GM19328 (cell line): ENCODE measurements around the gene CAMK2B.
"Not testable (repeated sequence)": the region's sequence is repeated elsewhere in the genome, so short reads cannot be mapped to it uniquely, and the experiment has no call there.

Experiments used
- ATAC-seq: cut with Tn5 transposase; IDR thresholded peaks from one replicate; pipeline ENCODE4 v1.9.1; 2021; ENCODE audit warnings: mild to moderate bottlenecking, moderate library complexity; ENCODE audit not compliant: unreplicated experiment

The CAMK2B gene

DNA sequence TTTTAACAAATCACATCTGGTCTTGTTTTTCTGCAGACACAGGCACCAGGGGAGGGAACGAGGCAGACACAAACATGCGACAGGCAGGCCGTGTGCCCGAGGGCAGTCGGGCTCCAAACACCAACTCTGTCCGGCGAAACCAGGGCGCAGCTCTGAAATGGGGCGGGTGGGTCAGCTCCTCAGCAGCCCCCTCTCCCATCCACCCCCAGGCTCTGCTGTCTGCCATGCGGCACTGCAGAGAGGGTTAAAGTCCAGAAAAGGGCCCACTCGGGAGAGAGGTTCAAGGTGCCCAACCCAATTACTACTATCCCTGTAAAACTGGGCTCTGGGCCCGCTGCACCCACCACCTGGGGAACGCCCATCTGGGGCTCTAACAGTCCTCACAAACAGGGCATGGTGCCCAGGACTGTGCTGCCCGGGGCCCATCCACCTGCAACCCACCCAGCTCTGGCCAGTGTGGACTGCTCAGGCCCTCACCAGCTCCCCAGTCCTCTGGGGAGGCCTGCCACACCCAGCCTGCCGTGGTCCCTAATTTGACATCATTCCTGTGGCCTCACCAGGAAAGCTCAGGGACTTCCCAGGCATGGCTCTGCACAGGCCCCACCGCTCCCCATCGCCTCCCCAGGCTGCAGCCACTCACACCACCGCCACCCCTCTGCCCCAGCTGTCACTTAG, 105.9 kb downstream of the CAMK2B start:
- ATAC-seq = no peak

DNA sequence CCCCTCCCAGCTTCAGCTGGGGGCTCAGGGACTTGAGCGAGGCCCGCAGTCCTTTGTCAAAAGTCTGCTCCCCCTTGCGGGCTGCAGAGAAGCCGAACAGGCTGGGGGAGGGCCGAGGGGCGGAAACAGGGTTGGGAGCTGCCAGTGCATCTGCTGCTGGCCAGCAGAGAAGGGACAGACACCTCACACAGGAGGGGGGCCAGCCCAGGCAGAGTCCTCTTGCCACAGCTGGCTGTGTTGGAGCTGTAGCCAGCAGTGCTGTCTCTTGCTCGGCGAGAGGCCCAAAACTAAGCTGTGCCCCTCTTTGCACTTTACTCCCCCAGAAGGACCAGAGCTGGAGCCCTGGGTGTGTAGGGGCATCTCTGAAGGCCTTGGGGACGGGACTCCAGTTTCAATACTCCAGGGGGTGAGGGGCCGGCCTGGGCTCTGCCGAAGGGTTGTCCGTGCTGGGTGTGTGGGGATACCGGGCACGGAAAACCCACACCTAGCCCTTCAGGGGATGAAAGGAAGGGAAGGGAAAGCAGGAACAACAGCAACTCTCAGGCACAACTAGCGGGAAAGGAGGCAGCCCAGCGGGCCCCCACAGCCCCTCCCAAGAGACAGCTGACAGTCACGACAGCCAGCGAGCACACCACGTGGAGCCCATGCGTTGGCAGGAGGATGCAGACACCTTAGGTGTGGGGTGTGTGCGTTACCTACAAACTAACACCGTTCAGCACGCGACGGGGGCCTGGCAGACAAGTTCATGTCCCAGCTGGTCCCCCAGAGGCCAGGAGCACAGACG, 106.8 kb downstream of the CAMK2B start:
- ATAC-seq = no peak

DNA sequence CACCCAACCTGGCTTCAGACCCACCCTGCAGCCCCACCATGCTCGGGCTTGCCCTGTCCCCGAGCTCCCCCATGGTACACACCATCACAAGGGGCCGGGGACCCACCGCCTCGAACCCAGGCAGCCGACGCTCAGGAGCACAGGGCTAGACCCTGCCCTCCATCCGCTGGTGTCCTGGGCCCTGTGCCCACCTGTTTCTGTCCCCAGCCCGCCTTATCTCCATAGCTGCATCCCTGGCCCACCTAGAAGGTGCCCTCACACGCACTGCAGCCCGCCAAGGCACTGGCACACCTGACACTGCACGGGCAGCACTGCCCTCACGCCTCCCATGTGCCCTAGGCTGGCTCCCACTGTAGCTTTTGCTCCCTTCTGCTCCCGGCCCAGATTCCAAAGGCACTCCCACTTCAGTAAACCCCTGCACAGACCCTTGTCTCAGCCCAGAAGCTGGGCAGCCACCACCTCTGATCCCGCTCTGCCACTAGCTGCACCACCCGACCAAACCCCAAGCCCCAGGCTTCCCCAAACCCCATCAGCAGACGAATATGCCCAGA, 107.5 kb downstream of the CAMK2B start:
- ATAC-seq = no peak

DNA sequence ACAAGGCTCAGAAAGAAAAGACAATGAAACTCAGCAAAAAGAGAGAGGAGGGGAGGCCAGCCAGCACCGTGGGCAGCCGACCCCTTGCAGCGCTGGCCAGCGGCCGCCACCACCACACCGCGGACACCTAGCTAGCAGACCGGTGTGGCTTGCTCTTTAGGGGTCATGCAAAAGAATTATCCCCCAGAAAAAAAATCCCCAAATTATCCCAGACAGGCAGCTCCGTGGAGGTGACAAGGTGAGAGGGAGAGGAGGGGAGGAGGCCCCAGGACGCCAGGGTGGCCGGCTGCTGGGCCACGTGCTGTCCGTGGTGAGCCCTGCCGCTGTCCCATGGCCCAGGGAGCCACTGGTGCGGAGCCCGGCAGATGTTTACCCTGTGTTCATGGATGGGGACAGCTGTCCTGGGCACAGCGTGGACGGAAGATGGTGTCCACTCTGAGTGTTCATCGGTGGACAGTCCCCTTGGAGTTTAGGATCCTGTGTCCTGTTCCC, 108.1 kb downstream of the CAMK2B start:
- ATAC-seq = no peak

DNA sequence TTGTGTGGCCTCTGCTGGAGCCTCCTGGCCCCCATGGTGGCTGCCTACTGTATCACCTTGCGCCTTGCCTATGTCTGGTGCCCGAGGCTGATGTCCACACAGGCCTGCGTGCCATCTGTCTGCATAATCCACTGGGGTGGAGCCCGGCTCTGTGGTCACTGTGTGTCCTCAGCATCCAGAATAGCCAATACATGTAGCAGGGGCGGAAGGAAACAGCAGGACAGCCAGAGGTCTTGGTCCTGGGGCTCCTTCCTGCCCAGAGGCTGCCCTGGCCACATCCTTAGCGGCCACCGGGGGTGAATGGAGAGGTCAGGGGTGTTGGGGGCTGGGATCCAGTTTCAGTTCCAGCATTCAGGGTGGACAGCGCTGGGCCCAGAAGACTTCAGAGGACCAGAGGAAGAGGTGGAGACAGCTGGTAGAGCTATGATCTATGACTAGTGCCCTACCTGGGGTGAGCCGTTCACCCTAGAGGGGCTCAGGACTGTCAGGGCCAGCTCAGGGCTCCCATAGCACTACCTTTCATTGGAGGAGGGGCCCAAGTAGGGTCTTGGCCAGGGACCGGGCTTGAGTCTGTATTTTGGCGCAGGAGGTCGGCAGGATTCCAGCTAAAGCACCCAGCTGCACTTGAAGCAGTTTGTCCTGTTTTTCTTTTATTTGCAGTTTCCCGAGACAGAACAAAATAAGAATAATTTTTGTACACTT, 108.7 kb downstream of the CAMK2B start:
- ATAC-seq = no peak

DNA sequence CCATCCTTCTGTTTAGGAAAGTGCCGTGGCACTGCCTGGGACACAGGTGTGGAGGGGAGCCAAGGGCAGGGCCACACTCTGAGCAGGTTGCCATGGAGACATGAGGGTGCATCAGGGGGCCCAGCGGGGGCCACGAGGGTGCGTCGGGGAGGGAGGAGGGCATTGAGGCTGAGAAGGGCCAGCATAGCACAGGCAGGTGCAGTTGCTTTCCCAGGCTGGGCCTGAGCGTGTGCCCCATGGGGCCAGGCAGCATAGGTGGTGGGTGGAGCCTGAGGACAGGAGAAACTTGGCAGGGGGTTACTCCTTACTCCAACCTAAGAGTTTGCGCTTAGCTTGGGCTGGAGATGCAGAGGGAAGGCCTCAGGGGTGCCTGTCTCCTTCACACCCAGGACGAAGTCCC, 109.4 kb downstream of the CAMK2B start:
- ATAC-seq = no peak

DNA sequence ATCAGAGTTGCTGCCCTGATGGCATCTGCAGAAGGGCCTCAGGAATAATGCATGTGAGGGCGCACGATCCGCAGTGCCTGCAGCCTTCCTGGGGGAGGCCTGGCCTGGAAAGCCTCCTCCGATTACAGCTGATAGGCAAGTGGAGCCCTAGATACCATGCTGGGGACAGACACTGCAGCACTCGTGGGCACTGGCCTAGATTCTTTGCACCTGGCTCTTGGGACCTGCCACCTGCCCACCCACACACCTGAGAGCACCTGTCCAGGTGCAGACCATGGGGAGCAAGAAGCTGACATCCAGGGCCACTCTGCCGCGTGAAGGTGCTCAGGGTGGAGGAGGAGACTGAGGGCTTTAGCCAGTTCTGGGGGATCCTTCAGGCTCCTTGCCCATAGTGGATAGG, 109.9 kb downstream of the CAMK2B start:
- no peak for ATAC-seq

DNA sequence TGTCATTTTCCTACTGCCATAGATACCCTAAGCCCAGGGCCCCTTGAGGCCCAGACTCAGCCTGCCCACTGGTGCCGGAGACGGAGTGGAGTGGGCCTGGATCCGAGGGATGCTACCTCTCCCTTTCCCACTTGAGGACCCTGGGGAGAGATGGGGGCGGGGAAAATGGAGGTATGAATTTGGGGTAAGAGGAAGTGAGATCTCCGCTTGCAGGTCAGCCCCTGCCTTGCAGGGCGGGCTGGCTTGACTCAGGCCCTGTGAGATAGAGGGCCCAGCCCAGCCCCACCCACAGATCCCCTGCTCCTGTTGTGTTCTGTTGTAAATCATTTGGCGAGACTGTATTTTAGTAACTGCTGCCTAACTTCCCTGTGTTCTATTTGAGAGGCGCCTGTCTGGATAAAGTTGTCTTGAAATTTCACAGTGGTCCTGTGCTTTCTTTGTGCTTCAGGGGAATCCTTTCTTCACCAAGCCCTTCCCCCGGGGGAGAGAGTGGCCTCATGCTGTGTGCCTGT, 111.5 kb downstream of the CAMK2B start:
- no peak for ATAC-seq

DNA sequence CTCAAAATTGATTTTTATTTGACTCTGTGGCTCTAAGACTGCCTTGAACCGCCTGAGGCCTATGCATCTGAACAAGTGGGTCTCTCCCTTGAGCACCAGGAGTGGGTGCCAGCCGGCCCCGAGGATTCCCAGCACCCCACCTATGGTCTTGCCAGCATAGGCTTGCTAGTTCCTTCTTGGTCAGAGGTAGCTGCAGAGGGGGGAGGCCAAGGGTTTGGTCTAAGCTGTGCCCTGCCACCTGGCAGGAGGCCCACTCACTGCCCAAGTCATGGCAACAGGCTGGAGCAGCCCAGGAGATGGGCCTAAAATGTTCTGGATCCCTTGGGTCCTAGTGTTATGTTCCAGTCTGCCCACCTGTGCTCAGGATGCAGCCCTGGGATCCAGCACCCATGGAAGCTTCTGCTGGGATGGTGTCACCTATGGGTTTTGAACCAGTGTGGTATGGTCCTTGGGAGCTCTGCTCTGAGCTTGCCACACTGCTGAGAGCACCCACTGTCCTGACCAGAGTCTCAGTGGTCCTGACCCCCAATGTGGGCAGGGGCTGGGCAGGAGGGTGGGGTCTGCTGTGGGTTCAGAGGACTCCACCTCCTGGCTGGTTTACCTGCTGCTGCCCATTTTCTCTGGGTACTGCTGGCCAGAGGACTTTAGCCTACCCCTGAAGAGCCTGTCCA, 112.1 kb downstream of the CAMK2B start:
- ATAC-seq = no peak

DNA sequence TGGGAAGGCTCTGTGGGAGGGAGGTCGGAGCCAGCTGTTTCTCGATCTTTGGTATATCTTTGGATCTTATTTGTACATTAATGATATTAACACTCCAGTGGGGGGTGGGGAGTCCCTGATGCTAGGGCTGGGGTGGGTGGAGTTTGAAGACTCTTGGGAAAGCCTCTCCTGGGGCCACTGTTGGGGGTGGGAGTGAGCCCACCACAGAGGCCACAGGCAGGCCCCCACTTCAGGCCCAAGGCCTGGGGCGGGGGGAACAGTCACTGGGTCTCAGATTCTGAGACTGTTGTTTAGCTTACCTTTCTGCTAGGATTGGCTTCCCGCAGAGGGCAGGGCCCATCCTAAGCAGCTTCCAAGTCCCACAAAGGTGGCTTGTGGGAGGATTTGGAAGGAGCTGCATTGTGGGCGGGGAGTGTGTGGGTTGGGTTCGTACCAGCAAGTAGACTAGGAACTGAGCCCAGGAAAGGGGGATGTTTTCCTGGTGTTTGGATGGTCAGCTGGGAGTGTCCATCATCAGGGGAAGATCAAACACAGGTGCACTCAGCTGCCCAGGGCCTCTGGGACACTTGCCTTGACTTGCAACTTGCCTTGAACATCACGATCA, 112.7 kb downstream of the CAMK2B start:
- no peak for ATAC-seq

DNA sequence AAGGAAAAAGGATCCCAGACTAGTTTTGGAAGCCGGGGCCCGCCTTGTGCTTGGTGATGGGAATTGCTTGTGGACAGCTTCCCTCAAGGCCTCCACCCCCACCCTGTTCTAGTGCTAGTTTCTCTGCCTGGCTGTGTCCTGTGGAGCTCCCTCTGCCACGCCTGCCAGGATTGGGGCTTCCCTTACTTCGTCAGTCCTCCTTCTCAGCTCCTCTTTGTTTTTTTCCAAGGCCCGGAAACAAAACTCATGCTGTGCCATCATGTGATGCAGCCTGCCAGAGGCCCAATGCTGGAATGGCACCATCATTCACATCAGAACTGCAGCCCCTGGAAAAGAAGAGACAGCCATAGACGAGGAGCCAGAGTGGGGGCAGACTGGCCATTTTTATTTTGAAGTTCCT, 113.4 kb downstream of the CAMK2B start:
- no peak for ATAC-seq

DNA sequence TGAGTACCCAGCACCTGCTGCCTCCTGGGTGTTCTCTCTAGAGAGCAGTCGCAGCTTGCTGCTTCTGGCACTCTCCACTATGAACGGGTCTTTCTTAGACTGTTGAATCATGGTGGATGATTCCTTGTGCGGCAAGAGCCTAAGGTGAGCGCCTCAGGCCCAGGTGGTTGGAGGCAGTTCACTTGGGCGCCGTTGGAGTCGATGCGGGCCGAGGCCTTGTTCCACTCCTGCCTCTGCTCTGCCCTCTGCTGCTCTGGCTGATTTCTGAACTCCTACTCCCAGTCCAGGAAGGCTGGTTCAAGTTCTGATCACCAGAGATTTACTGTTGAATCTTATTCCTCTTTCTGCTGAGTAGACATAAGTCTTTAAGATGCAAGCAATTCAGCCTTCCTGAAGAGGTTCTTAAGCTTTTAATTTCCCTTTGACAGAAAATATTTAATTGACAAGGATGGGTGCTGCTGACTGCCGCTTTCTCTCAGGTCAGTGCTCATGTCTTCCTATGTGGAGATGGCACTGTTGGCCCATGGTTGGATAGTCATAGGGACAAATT, 114.2 kb downstream of the CAMK2B start:
- ATAC-seq = no peak

DNA sequence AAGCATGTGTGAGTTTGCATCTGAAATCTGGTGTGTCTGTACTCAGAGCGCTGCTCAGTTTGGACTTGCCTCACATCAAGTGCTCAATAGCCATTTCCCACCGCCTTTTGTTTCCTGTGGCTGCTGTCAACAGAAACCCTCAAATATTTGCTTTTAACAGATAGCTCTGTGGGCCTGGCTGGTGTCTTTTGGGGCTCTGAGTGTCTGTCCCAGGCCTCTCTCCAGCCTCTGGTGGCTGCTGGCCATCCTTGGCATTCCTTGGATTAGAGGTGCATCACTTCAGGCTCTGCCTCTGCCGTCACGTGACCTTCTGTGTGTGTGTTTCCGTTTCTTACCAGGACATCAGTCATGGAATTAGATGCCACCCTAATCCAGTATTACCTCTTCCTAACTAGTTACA, 115.3 kb downstream of the CAMK2B start:
- no peak for ATAC-seq

DNA sequence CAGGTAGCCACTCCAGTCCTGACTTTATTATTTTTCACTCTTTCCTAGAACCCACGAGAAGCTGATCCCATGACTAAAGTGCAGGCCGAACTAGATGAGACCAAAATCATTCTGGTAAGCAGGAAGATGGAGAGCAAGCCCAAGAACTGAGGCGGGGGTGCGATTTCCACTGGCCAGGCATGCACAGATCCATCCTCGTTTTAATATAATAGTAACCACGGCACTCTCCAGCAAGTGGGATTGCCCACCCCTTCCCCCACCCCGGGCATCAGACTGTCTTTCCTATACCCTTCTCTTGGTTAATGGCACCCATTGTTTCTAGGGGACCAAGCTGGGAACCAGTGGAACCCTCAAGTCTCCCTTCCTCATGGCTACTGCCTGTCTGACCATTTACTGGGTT, 117.3 kb downstream of the CAMK2B start:
- ATAC-seq = no peak

DNA sequence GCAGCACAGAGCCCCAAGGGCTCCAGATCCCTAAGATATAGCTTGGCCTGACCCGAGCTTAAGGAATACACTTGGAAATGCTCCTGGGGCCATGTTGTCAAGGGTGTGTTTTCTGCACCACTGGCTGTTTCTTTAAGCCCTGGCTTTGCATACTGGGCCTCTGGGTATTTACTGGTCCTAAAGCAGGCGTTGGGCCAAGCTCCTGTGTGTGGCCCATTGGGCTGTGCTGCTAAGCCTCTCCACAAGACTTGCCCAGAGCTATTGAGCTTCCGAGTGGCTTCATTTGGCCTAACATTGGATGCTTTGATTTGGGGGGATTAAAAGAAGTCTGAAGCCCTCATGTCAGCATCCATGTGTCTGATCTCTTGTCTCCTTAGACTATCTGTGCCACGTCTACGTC, 119.4 kb downstream of the CAMK2B start:
- ATAC-seq = no peak

DNA sequence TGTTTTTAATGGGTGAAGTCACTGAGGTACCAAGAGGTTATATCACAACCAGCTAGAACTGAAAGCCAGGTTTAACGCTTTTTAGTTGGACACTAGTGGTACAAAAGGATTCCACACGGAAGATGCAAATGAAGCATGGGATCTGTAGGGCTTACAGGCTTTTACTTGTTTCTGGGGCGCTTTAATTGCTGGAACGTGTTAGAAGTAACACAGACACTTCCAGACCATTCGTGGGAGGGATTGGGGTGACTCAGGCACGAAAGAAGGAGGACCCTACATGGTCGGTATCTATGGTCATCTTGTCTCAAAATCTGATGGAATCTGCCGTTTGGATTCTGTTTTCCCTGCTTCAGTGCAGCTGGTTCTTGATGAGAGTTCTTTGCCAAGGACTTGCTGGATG, 123.6 kb downstream of the CAMK2B start:
- ATAC-seq = no peak

DNA sequence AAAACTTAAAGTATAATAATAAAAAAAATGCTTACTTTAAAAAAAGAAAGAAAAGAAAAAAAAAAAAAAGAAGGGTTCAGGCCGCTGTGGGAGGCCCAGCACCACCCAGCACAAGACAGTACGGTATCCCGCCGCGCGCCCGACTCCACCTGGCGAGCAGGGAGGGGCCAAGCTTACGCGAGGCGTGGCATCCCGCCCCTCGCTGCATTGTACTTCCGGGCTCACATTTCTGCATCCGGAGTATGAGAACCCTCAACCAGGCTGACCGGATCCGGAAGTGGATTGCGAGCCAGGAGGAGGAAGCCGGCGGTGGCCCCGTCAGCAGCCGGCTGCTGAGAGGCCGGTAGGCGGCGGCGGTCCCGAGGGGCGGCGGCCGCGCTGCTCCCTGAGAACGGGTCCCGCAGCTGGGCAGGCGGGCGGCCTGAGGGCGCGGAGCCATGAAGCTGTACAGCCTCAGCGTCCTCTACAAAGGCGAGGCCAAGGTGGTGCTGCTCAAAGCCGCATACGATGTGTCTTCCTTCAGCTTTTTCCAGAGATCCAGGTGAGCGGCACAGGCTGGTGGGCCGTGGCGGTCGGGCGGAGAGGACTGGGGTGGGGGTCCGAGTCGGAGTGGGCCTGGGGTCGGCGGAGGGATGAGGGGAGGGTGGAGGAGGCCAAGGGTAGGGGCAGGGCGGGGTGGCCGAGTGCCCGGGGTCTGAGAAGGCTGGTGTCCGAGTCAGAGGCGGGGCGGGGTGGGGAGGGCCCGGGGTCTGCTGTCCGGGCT, 124.5 kb downstream of the CAMK2B start, which contains the start of gene YKT6:
Gene YKT6 (plus strand): TSS at position 280 of the 763 bp plus-strand sequence. CDS start 158 bp downstream, at position 438.
- ATAC-seq = peak; percentile 100

DNA sequence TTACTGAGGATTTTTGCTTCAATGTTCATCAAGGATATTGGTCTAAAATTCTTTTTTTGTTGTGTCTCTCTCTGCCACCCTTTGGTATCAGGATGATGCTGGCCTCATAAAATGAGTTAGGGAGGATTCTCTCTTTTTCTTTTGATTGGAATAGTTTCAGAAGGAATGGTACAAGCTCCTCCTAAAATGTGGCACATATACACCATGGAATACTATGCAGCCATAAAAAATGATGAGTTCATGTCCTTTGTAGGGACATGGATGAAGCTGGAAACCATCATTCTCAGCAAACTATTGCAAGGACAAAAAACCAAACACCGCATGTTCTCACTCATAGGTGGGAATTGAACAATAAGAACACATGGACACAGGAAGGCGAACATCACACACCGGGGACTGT, 125.2 kb downstream of the CAMK2B start:
- ATAC-seq = not testable (repeated sequence)

DNA sequence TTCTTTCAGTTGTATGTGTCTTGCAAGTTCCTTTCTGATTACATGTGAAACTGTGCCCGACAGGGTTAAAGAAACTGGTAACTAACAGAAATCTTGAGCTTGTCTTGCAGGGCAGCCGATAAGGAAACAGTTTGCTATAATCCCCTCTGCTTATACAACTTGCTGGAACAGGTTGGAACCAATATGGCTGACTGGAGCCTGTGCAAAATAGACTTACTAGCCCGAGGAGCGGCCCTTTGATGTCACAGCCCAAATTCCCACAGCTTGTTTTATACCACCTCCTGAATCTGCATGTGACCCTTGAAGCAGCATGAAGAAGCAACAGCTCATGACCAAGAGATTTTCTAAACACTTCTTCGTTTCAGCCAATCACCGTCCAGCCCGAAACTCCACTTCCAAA, 127.9 kb downstream of the CAMK2B start:
- ATAC-seq = no peak
